ENCODE measurements around the gene FOXN1.

GRCh38 chr17:28574526-28574925 lies 68.4 kb downstream of the FOXN1 start:
- TF ChIP-seq POLR2A (IDR thresholded peaks at IDR 0.05; ENCODE audit: low read depth, low read length) (no peak), POLR2AphosphoS5 (IDR thresholded peaks at IDR 0.05; ENCODE audit: low read depth, low read length) (no peak)

Data from GM12891 (cell line).